AG10803 (cell line): ENCODE data around the gene ARRDC2.
"Not testable (repeated sequence)": the region's sequence is repeated elsewhere in the genome, so short reads cannot be mapped to it uniquely, and the experiment has no call there.

Experiments used
- DNase-seq: peaks from one replicate; pipeline ENCODE4 v3.0.0; 2010; ENCODE audit warnings: low read depth
- H3K4me3 ChIP-seq: 2 replicates; pipeline ENCODE4 v1.5.1; 2011; ENCODE audit warnings: mild to moderate bottlenecking, low read length, control low read depth
- TF ChIP-seq, protein P1 (sequence below): conservative IDR thresholded peaks from 2 replicates; pipeline ENCODE4 v1.5.1; 2011; ENCODE audit warnings: mild to moderate bottlenecking, low read length, control low read depth, inconsistent platforms

ARRDC2 gene

DNA sequence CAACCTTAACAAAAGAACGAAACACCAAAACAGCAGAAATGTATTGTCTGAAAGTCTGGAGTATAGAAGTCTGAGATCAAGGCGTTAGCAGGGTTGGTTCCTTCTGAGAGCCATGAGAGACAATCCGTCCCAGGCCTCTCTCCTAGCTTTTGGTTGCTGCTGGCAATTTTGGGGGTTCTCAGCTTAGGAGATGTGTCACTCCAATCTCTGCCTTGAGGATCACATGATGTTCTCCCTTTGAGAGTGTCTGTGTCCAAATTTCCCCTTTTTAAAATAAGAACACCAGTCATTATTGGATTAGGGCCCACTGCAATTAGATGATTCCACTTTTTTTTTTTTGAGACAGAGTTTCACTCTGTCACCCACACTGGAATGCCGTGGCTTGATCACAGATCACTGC, 30.9 kb upstream of the ARRDC2 start:
- DNase-seq = no peak

DNA sequence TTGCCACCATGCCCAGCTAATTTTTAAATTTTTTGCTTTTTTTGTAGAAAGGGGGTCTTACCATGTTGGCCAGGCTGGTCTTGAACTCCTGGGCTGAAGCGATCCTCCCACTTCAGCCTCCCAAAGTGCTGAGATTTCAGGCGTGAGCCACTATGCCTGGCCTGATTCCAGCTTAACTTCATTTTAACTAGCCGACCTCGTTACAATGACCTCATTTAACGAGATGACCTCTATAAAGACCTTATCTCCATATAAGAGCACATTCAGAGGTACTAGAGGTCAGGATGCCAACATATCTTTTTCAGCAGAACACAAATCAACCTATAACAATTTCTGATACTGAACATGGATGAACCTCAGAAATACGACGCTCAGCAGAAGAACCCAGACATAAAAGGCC, 30.5 kb upstream of the ARRDC2 start:
- no peak for DNase-seq
- TF ChIP-seq, protein P1, sequence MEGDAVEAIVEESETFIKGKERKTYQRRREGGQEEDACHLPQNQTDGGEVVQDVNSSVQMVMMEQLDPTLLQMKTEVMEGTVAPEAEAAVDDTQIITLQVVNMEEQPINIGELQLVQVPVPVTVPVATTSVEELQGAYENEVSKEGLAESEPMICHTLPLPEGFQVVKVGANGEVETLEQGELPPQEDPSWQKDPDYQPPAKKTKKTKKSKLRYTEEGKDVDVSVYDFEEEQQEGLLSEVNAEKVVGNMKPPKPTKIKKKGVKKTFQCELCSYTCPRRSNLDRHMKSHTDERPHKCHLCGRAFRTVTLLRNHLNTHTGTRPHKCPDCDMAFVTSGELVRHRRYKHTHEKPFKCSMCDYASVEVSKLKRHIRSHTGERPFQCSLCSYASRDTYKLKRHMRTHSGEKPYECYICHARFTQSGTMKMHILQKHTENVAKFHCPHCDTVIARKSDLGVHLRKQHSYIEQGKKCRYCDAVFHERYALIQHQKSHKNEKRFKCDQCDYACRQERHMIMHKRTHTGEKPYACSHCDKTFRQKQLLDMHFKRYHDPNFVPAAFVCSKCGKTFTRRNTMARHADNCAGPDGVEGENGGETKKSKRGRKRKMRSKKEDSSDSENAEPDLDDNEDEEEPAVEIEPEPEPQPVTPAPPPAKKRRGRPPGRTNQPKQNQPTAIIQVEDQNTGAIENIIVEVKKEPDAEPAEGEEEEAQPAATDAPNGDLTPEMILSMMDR = no peak
- no peak overlapping the region for H3K4me3 ChIP-seq

More for the DNA sequence above, 30.9 kb upstream of the ARRDC2 start:
- no peak overlapping the region for H3K4me3 ChIP-seq
- TF ChIP-seq, protein P1 = no peak

DNA sequence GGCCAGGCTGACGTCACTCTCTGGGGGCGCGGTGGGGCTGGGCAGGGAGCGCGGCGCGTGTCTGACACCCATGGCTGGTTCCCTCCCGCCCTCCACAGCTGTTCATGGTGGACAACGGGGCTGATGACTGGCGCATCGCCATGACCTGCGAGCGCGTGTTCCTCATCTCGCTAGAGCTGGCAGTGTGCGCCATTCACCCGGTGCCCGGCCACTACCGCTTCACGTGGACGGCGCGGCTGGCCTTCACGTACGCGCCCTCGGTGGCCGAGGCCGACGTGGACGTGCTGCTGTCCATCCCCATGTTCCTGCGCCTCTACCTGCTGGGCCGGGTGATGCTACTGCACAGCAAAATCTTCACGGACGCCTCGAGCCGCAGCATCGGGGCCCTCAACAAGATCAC, 26.4 kb upstream of the ARRDC2 start:
- no peak overlapping the region for H3K4me3 ChIP-seq
- DNase-seq = no peak
- TF ChIP-seq, protein P1 = no peak

DNA sequence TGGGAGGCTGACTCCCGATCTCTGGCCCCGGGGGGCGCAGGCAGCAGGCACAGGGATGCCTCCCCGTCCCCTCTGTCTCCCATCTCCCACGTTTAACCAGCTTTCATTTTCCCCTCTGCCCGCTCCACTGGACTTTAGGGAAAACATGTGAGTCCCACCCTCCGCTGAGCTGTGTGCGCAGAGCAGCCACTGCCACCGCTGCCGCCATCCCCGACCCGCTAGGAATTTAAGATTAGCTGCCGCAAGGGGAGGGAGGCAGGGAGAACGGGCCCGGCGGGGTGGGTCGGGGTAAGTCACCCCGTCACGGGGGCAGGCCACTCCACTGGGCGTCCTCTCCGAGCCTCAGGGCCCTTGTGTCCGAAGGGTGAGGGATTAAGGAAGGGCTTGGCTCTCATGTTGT, 25.5 kb upstream of the ARRDC2 start:
- DNase-seq = no peak
- H3K4me3 ChIP-seq = no peak overlapping the region
- TF ChIP-seq, protein P1 = no peak

DNA sequence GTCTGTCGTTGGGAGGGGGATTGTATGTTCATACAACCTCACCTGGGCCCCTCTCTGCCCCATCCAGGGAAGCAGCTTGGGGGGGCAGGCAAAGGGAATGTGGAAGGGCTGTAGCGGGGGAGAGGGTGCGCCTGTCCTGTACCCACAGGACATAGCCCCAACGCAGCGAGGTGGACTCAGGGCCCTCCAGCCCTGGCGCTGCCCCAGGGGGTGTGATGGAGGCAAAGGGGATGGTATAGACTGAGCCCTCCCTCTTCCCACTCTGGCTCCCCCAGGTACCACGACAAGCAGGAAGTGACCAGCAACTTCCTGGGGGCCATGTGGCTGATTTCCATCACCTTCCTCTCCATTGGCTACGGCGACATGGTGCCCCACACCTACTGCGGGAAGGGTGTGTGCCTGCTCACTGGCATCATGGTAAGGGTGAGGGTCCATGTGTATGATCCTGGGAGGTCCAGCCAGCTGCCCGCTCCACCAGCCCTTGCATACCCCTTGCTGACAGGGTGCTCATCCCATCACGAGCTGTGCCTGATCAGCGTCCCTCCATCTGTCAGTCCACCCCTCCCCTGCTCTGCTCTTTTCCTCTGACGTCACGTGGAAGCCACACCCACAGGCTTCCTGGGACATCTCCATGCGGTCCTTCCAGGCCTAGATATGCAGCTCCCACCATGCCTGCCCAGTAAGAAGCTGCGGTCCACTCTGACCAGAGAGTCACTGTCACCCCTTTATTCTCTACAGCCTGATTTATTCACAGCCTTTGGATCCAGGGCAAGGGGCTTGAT, 22.7 kb upstream of the ARRDC2 start:
- TF ChIP-seq, protein P1 = no peak
- H3K4me3 ChIP-seq = no peak overlapping the region
- no peak for DNase-seq

DNA sequence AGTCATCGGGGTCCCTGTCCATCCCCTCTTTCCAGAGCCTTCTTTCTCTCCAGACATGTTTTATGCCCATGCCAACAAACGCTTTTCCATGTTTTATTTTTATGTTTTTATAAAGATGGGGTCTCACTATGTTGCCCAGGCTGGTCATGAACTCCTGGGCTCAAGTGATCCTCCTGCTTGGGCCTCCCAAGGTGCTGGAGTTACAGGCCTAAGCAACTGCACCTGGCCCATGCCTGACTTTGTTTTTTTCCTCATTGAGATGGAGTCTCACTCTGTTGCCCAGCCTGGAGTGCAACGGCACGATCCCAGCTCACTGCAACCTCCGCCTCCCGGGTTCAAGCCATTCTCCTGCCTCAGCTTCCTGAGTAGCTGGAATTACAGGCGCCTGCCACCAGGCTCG, 21.4 kb upstream of the ARRDC2 start:
- DNase-seq = not testable (repeated sequence)

DNA sequence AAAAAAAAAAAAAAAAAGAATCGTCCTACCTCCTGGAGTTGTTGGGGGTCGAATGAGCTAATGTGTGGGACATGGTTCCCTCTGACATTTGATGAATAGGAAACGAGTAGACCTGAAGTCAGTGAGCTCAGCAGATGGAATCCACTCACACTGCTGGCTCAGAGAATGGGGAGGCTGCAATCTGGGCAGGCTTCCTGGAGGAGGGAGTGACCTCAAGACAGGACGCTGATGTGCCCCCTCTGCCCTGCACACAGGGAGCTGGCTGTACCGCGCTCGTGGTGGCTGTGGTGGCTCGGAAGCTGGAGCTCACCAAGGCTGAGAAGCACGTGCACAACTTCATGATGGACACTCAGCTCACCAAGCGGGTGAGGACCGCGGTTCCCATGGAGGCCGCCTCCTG, 19.8 kb upstream of the ARRDC2 start:
- no peak overlapping the region for H3K4me3 ChIP-seq
- TF ChIP-seq, protein P1 = no peak
- no peak for DNase-seq

More for the DNA sequence above, 21.4 kb upstream of the ARRDC2 start:
- H3K4me3 ChIP-seq = not testable (repeated sequence)
